Posterior vena cava (tissue), 2 donors: ENCODE results near the gene MAGEA2. TPM values are rescaled to one million over a fixed set of nuclear protein-coding genes. Genes with fewer than 3 reads are reported as not detected.
A peak's percentile ranks its signal among the peaks of the same experiment; 100 is the strongest.
"Not testable (repeated sequence)": the region's sequence is repeated elsewhere in the genome, so short reads cannot be mapped to it uniquely, and the experiment has no call there.

Experiments used
- DNase-seq: peaks from one replicate; pipeline ENCODE4 v3.0.0-alpha.2; 2020; ENCODE audit warnings: low spot score
- intact Hi-C, 2 donors: fragments of 100-400 bp; cut with DNase I; formaldehyde crosslinking; loops; one replicate each; pipeline versions ENCODE4 v1.14.1 to v1.14.2; 2022 to 2023
- total RNA-seq, 2 donors: library from RNA; stranded (reverse); fragmentation: NEBNext Ultra II Directional; extraction: Animal tissue kit (Norgen Biotek cat#: 25700); gene quantifications; one replicate each; pipeline ENCODE4 v1.2.1, GENCODE V29; 2021
- donor health status: DM: yes; HTN: yes; CAD: no.
- donor health status: DM: yes; HTN: yes; CAD: no.

The MAGEA2 gene
- total RNA-seq, 2 donors from 2014 or later, result not detected

DNA sequence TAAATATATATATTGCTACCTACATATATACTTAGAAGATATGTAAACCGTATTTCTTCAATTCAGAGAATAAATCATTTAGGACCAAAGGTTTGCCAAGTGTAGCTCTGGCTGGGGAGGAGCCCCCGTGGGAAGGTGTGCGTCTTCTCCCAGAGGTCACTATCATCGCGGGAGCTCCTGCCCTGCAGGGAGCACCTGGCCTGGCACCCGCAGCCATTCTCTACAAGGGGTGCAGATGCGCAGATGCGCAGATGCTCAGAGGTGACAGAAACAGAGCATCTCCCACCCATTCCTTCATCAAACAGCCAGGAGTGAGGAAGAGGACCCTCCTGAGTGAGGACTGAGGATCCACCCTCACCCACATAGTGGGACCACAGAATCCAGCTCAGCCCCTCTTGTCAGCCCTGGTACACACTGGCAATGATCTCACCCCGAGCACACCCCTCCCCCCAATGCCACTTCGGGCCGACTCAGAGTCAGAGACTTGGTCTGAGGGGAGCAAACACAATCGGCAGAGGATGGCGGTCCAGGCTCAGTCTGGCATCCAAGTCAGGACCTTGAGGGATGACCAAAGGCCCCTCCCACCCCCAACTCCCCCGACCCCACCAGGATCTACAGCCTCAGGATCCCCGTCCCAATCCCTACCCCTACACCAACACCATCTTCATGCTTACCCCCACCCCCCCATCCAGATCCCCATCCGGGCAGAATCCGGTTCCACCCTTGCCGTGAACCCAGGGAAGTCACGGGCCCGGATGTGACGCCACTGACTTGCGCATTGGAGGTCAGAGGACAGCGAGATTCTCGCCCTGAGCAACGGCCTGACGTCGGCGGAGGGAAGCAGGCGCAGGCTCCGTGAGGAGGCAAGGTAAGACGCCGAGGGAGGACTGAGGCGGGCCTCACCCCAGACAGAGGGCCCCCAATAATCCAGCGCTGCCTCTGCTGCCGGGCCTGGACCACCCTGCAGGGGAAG is 39.5 kb downstream of the MAGEA2 start, which contains the start of gene MAGEA2B:
MAGEA2B (plus strand) TSS at position 814 of the 973 bp plus-strand sequence. CDS start 2,479 bp downstream, outside the sequence.
- intact Hi-C loops, result not testable (repeated sequence)

DNA sequence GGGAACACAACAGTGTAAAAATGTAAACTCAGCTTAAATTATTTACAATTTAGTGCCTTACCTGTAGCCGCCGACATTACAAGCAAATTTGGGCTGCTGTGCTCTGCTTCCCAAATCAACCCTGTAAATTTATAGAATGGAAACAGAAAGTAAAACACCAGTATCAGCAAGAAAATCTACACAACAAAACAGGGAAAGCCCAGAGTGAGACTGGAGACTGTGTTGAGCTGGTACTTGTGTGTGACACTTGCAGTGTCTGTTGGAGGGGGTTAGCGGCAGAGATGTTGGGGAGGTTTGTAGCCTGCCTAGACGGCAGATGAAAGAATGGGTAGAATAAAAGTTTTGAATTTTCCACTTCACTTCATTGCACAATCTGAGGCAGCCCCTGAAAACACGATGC is 40.4 kb downstream of the MAGEA2 start:
- DNase-seq, intact Hi-C loops: not testable (repeated sequence)

More for the DNA sequence above, 39.5 kb downstream of the MAGEA2 start, which contains the start of gene MAGEA2B:
- not testable (repeated sequence) for DNase-seq

DNA sequence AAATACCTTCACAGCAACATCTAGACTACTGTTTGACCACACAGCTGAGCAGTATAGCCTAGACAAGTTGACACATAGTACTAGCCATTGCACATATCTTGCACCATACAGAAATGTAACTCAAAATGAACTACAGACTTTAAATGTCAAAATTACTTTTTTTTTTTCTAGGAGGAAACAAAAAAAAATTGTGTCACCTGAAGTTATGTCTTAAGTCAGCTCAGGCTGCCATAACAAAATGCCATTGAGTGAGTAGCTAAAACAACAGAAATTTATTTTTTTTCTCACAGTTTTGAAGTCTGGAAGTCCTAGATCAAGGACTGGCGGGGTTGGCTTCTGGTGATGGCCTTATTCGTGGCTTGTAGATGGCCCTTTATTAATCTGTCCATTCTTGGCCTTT is 44.5 kb downstream of the MAGEA2 start, which contains the start of gene CSAG2:
CSAG2 (minus strand) TSS at position 101 of the 400 bp plus-strand sequence. CDS start 161 bp downstream, outside the sequence.
- intact Hi-C loops, DNase-seq: not testable (repeated sequence)

DNA sequence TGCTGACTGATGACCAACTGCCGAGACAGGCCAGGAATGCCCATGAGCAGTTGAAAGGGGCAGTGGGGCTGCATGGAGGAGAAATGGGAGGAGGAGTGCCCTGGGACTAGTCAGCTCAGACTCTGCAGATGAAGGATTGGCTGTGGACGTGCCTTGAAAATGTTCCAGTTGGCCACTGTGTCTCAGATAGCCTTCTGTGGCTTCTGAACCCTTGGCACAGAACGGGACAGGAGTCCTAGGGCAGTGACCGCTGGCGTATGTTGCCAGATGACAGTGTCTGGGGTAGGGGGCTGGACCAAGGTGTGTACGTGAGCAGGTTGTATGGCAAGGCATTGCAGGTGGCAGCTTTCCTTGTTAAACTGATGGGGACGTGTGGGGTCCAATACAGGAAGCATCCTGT is 47.1 kb downstream of the MAGEA2 start:
- DNase-seq, intact Hi-C loops: not testable (repeated sequence)

DNA sequence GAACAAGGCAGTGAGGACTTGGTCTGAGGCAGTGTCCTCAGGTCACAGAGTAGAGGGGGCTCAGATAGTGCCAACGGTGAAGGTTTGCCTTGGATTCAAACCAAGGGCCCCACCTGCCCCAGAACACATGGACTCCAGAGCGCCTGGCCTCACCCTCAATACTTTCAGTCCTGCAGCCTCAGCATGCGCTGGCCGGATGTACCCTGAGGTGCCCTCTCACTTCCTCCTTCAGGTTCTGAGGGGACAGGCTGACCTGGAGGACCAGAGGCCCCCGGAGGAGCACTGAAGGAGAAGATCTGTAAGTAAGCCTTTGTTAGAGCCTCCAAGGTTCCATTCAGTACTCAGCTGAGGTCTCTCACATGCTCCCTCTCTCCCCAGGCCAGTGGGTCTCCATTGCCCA is 53.3 kb downstream of the MAGEA2 start:
- DNase-seq, result peak; percentile 74

More for the DNA sequence above, 53.3 kb downstream of the MAGEA2 start:
- intact Hi-C loops, result not testable (repeated sequence)

Other genes starting within 250 kb of the MAGEA2 start
- gene GABRQ, start 115.9 kb downstream of the MAGEA2 start, total RNA-seq, result not detected
- gene MAGEA3, start 55.0 kb downstream of the MAGEA2 start, total RNA-seq, result not detected
- gene CSAG2, start 44.6 kb downstream of the MAGEA2 start, total RNA-seq, result not detected
- not detected for gene MAGEA2B, start 39.2 kb downstream of the MAGEA2 start, total RNA-seq
- not detected for gene CSAG1, start 20.1 kb downstream of the MAGEA2 start, total RNA-seq
- gene MAGEA12, start 20.1 kb downstream of the MAGEA2 start, total RNA-seq, result not detected
- gene CSAG3, start 5.4 kb upstream of the MAGEA2 start, total RNA-seq, result not detected
- gene MAGEA6, start 15.8 kb upstream of the MAGEA2 start, total RNA-seq, result not detected
- gene CETN2, start 76.9 kb upstream of the MAGEA2 start, total RNA-seq, result 10 to 100 TPM; 27.9 to 33.1 TPM
- gene NSDHL, start 77.2 kb upstream of the MAGEA2 start, total RNA-seq, result 10 to 100 TPM in 1 of 2 donors, 1 to 10 TPM in 1; 9.4 to 10.7 TPM
- gene ZNF185, start 144.2 kb upstream of the MAGEA2 start, total RNA-seq, result 1 to 10 TPM; 2.8 to 7.9 TPM
- not detected for gene PNMA5, start 240.3 kb upstream of the MAGEA2 start, total RNA-seq